Epithelial cell of esophagus (primary cell): ENCODE data around the gene NOC3L.

Source experiments
- DNase-seq: peaks from one replicate; pipeline ENCODE4 v3.0.0; 2010; ENCODE audit warnings: low read depth
- H3K4me3 ChIP-seq: 2 replicates; pipeline ENCODE4 v1.5.1; 2011; ENCODE audit warnings: mild to moderate bottlenecking, low read length, control low read depth
- TF ChIP-seq, protein P1 (sequence below): IDR thresholded peaks from 2 replicates; pipeline ENCODE4 v1.5.1; 2011; ENCODE audit warnings: low read depth, mild to moderate bottlenecking, low read length, control low read depth, inconsistent platforms; ENCODE audit not compliant: insufficient read depth; ENCODE audit errors: missing control alignments

Gene NOC3L

DNA sequence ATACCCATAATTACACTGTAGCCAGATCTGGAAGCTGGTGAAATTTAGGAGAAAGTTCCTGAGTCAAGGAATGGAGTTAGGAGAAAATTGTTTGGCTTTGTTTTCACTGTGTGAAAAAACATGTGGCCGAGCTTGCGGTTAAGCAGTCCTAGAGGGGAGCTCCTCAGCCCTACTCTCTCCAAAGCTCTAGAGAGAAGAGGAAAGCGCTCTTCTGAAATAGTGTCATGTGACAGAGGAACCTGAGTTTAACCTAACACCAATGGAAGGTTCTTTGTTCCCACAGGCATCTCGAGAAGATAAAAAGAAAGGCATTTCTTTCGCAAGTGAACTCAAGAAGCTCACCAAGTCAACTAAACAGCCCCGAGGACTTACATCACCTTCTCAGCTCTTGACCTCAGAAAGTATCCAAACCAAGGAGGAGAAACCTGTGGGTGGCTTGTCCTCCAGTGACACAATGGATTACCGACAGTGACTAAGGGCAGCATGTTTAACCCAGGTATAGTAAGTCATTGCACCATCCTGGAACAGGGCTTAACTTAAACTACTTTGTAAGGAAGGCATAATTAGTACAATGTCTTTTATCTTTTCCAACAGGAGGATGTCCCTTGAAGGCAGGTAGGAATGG is 38.0 kb downstream of the NOC3L start:
- TF ChIP-seq, protein P1, sequence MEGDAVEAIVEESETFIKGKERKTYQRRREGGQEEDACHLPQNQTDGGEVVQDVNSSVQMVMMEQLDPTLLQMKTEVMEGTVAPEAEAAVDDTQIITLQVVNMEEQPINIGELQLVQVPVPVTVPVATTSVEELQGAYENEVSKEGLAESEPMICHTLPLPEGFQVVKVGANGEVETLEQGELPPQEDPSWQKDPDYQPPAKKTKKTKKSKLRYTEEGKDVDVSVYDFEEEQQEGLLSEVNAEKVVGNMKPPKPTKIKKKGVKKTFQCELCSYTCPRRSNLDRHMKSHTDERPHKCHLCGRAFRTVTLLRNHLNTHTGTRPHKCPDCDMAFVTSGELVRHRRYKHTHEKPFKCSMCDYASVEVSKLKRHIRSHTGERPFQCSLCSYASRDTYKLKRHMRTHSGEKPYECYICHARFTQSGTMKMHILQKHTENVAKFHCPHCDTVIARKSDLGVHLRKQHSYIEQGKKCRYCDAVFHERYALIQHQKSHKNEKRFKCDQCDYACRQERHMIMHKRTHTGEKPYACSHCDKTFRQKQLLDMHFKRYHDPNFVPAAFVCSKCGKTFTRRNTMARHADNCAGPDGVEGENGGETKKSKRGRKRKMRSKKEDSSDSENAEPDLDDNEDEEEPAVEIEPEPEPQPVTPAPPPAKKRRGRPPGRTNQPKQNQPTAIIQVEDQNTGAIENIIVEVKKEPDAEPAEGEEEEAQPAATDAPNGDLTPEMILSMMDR: no peak
- no peak overlapping the region for H3K4me3 ChIP-seq
- peak; percentile 36 for DNase-seq

DNA sequence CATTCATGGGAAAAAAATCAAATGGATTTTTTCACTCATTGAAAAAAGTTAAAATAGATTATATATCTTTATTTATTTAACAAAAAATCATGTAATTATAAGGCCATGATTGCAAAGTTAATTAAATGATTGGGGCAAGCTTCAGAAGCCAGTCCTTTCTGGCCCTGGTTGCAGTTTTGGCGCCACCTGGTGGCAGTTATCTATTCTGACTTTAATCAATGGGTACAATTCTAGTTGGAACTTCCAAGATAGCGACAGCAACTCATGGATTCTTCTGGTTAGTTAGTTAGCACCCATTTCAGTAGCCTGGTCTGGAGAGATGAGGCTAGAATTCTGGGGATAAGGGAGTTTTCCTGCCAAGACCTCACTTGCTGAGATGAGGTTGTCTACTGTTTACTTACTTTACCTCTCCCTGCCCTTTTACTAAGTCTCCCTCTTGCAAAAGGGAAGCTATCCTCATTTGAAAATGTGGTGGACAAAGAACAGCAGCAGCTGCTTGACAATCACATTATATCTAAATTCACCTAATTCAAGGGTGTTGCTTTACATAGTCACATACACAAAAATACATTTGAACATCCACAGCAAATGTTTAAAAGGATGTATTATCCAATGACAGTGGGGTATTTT is 42.3 kb downstream of the NOC3L start:
- TF ChIP-seq, protein P1: peak; percentile 86
- DNase-seq: peak; percentile 65
- no peak overlapping the region for H3K4me3 ChIP-seq

DNA sequence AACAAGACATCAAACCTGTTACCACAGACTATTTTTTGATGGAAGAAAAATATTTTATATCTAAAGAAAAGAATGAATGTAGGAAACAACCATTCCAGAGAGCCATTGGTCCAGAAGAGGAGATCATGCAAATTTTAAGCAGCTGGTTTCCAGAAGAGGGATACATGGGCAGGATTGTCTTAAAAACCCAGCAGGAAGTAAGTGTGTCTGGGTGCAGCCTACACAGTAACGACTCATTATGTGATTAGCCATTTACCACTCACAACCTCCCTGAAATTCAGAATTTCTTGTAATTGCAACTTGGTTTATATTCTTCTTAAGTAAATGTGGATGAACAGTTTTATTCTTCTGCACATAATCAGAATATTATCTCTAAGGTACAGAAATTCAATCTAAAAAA is 46.2 kb downstream of the NOC3L start:
- DNase-seq: peak; percentile 28
- no peak overlapping the region for H3K4me3 ChIP-seq
- TF ChIP-seq, protein P1: no peak

DNA sequence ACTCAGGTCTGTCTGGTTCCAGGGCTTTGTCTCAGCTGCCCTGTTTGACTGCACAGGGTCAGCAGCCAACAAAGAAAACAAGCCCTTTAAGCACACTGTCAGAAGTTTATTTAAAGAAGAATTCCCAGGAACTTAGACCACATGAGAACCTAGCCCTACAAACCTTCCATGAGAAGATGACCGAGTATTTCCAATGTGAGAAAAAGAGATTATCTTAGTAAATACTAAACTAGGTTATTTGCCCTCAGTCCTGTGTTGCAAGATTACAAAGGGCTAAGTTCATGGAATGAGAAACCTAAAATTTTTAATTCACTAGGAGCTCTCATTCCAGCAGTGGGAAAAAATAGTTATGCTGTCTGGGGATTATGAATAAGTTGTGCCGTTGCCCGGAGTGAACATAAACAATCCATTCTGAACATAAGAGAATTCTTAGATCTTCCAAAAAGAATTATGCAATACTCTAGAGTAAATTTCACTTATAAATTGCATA is 46.7 kb downstream of the NOC3L start:
- no peak for DNase-seq
- no peak overlapping the region for H3K4me3 ChIP-seq
- TF ChIP-seq, protein P1: no peak

DNA sequence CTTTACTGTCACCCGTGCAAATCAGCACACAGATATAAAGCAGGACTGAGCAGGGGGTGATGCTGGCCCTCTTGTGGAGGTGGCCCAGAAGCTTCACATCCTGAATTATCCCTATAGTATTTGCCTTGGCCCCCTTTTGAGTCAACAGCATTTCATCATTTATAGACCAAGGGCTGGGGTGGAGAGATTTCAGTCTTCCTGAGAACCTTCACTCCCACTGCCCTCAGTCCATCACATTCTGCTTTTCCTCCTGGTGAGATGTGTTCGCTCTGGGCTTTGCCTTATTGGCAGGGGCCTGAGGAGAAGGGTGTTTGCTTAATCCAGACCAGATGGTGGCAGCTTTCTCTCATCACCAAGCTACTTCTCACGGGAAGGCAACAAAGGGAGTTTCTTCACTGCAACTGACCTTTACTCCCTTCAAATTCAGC is 47.7 kb downstream of the NOC3L start:
- DNase-seq: no peak
- TF ChIP-seq, protein P1: no peak

DNA sequence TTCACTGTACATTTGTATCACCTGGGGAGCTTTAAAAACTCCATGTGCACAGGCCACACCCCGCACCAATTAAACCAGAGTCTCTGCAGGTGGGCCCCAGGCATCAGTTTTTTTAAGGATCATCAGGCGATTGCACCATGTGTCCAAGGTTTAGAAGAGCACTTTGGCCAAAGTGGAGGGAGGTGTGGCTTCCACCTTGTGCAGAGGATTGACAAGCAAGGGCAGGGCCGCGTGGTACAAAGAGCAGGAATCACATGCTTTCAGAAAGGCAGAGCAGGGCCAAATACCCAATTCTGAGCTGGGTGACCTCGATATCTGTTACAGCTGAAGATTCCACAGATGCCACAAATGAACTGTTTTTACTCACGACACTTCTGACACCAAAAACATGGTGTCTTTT is 52.4 kb downstream of the NOC3L start:
- no peak overlapping the region for H3K4me3 ChIP-seq
- TF ChIP-seq, protein P1: no peak
- no peak for DNase-seq

More for the DNA sequence above, 47.7 kb downstream of the NOC3L start:
- H3K4me3 ChIP-seq: no peak overlapping the region
